GM12878 (cell line): Measurements from ENCODE around the gene STAMBPL1. TPM values are rescaled to one million over a fixed set of nuclear protein-coding genes. Genes with fewer than 3 reads are reported as not detected.

Source experiments
- ATAC-seq: fragments of 200-7000 bp; cut with Tn5 transposase; 3 replicates; pipeline ENCODE4 v1.9.1; 2020; ENCODE audit warnings: mild to moderate bottlenecking, moderate library complexity
- BruUV-seq: library from RNA; stranded (reverse); fragments of 400-500 nt; replicated peaks from 2 replicates; lab custom pipeline; 2021; lab: Mats Ljungman, UMichigan
- CTCF ChIA-PET: fragments of 300-600 bp; sonication (Branson Sonifier 250); formaldehyde crosslinking; extraction: SDS; loops from one replicate; lab custom pipeline; 2021; ENCODE audit warnings: inconsistent platforms; lab: Yijun Ruan, JAX
- POLR2A ChIA-PET: fragments of 350-600 bp; formaldehyde crosslinking; extraction: SDS; loops from one replicate; lab custom pipeline; 2021; ENCODE audit warnings: inconsistent platforms; lab: Charles Lee
- RAD21 ChIA-PET: fragments of 300-600 bp; sonication (Branson Sonifier 250); formaldehyde crosslinking; loops from one replicate; lab custom pipeline; 2023; ENCODE audit warnings: antibody characterized with exemption; ENCODE audit not compliant: unreplicated experiment; lab: Charles Lee
- SMC1A ChIA-PET: fragments of 300-600 bp; sonication (Branson Sonifier 250); formaldehyde crosslinking; loops from one replicate; lab custom pipeline; 2023; ENCODE audit not compliant: unreplicated experiment, uncharacterized antibody; lab: Charles Lee
- DNase-seq: peaks from one replicate; pipeline ENCODE4 v3.0.0-alpha.2; 2011; ENCODE audit warnings: low read depth, low spot score
- FAIRE-seq: peaks from 3 replicates; lab custom pipeline; 2011; peaks lifted over from hg19 to GRCh38; lab: Jason Lieb, UNC
- H2AFZ ChIP-seq: 2 replicates; pipeline ENCODE4 v1.6.0; 2011; ENCODE audit warnings: low read depth, low read length, control low read depth; ENCODE audit not compliant: control insufficient read depth
- H3K27ac ChIP-seq: 2 replicates; pipeline ENCODE4 v1.5.1; 2011; ENCODE audit warnings: control low read depth; ENCODE audit not compliant: control insufficient read depth, insufficient read depth
- H3K27me3 ChIP-seq, 2 experiments: replicated peaks in 1 of 2; 2 replicates each; pipeline versions ENCODE4 v1.6.0 to v1.6.1; 2011; ENCODE audit warnings: low read length in 1 of 2; ENCODE audit not compliant: control insufficient read depth in 2 of 2, insufficient read depth in 2 of 2
- H3K36me3 ChIP-seq, 2 experiments: 2 replicates each; pipeline ENCODE4 v1.5.1; 2011; ENCODE audit warnings: low read length in 1 of 2; ENCODE audit not compliant: control insufficient read depth in 2 of 2, insufficient read depth in 2 of 2
- H3K4me1 ChIP-seq: 2 replicates; pipeline ENCODE4 v1.6.1; 2011; ENCODE audit warnings: mild to moderate bottlenecking, low read length, moderate library complexity, mixed read lengths; ENCODE audit not compliant: control insufficient read depth, insufficient read depth
- H3K4me2 ChIP-seq: 2 replicates; pipeline ENCODE4 v1.6.0; 2011; ENCODE audit warnings: control low read depth; ENCODE audit not compliant: control insufficient read depth, insufficient read depth
- H3K4me3 ChIP-seq: fragments of 200-600 bp; sonication (generic); 2 replicates; pipeline ENCODE4 v1.5.1; 2016
- H3K79me2 ChIP-seq: 2 replicates; pipeline ENCODE4 v1.6.0; 2011; ENCODE audit warnings: low read length; ENCODE audit not compliant: control insufficient read depth, insufficient read depth
- H3K9ac ChIP-seq: 2 replicates; pipeline ENCODE4 v1.8.0; 2011; ENCODE audit warnings: low read length, control low read depth, mixed read lengths; ENCODE audit not compliant: control insufficient read depth, insufficient read depth
- H3K9me3 ChIP-seq: replicated peaks from 3 replicates; pipeline ENCODE4 v1.5.1; 2011; ENCODE audit warnings: mild to moderate bottlenecking, low read length; ENCODE audit not compliant: control insufficient read depth, insufficient read depth
- H4K20me1 ChIP-seq: 2 replicates; pipeline ENCODE4 v1.6.0; 2011; ENCODE audit not compliant: control insufficient read depth, insufficient read depth
- ATF3 ChIP-seq: IDR thresholded peaks from 2 replicates; pipeline ENCODE4 v1.6.1; 2011; ENCODE audit warnings: low read depth, mild to moderate bottlenecking, low read length, moderate library complexity, borderline replicate concordance; ENCODE audit errors: extremely low read depth
- CTCF ChIP-seq, 3 experiments: IDR thresholded peaks in 2 of 3; conservative IDR thresholded peaks in 1 of 3; 2 replicates each; pipeline ENCODE4 v1.5.1; 2011; ENCODE audit warnings: low read depth in 3 of 3, low read length in 3 of 3, mild to moderate bottlenecking in 3 of 3, control low read depth in 2 of 3, moderate library complexity in 2 of 3, inconsistent platforms in 1 of 3, mixed read lengths in 1 of 3; ENCODE audit not compliant: control insufficient read depth in 2 of 3, insufficient read depth in 1 of 3; ENCODE audit errors: extremely low read depth in 1 of 3
- E2F4 ChIP-seq: IDR thresholded peaks from 2 replicates; pipeline ENCODE4 v1.6.1; 2012; ENCODE audit warnings: low read depth, low read length, improper control_type of control experiment
- JUND ChIP-seq: IDR thresholded peaks from 2 replicates; pipeline ENCODE4 v1.6.1; 2012; ENCODE audit warnings: low read depth, mild to moderate bottlenecking, low read length, improper control_type of control experiment, moderate library complexity
- NFXL1 ChIP-seq: fragments of 450-650 bp; IDR thresholded peaks from 2 replicates; pipeline ENCODE4 v1.6.1; 2017; ENCODE audit warnings: antibody characterized with exemption, mild to moderate bottlenecking, borderline replicate concordance
- NRF1 ChIP-seq: conservative IDR thresholded peaks from 2 replicates; pipeline ENCODE4 v1.6.1; 2011; ENCODE audit warnings: mild to moderate bottlenecking, low read depth, low read length, improper control_type of control experiment
- RAD21 ChIP-seq: IDR thresholded peaks from 2 replicates; pipeline ENCODE4 v1.6.1; 2011; ENCODE audit warnings: mild to moderate bottlenecking, low read depth, low read length, moderate library complexity; ENCODE audit not compliant: insufficient read depth
- RUNX3 ChIP-seq: IDR thresholded peaks from 2 replicates; pipeline ENCODE4 v1.6.1; 2012; ENCODE audit warnings: low read length, inconsistent platforms
- SMC3 ChIP-seq: IDR thresholded peaks from 2 replicates; pipeline ENCODE4 v1.6.1; 2011; ENCODE audit warnings: low read length, improper control_type of control experiment, borderline replicate concordance
- STAT1 ChIP-seq: fragments of 450-650 bp; conservative IDR thresholded peaks from 2 replicates; pipeline ENCODE4 v1.6.1; 2014; ENCODE audit warnings: antibody characterized with exemption, mild to moderate bottlenecking
- ZNF592 ChIP-seq: fragments of 450-650 bp; IDR thresholded peaks from 2 replicates; pipeline ENCODE4 v1.6.1; 2017; ENCODE audit warnings: mild to moderate bottlenecking, moderate library complexity
- WGBS: methylation state at CpG from one replicate; pipeline ENCODE4 v1.1.6; 2016; ENCODE audit warnings: low lambda C conversion rate; ENCODE audit not compliant: insufficient replicate concordance, insufficient coverage; ENCODE audit errors: missing lambda C conversion rate; 5-methylcytosine and 5-hydroxymethylcytosine counted together
- in situ Hi-C: fragments of 300-500 bp; cut with MboI; formaldehyde crosslinking; loops from 9 replicates; pipeline ENCODE4 v1.14.3; 2018; ENCODE audit warnings: mixed read lengths
- intact Hi-C: fragments of 100-400 bp; cut with micrococcal nuclease; formaldehyde crosslinking; loops from one replicate; pipeline ENCODE4 v1.14.2; 2022; ENCODE audit not compliant: unreplicated experiment
- polyA plus RNA-seq, 11 experiments: library from polyadenylated mRNA; depleted of rRNA in 4 of 11; unstranded in 6 of 11; stranded (reverse) in 5 of 11; fragments of >200 nt; fragmentation: Nextera tagmentation in 4 of 11; fragmentation: Illumina TruSeq in 1 of 11; extraction: Ambion mirVana in 4 of 11; extraction: Trizol in 1 of 11; gene quantifications; 1 replicate in 1 of 11; 2 replicates in 10 of 11; pipeline versions ENCODE4 v1.2.1 to v1.2.3, GENCODE V29; 2011 to 2016; ENCODE audit warnings: inconsistent platforms in 2 of 11, missing spikeins in 2 of 11, low read depth in 1 of 11
- total RNA-seq, 4 experiments: library from RNA; depleted of rRNA in 3 of 4; stranded (reverse); fragments of >200 nt in 3 of 4; fragmentation: Illumina TruSeq in 1 of 4; extraction: Trizol in 1 of 4; gene quantifications; 2 replicates each; pipeline versions ENCODE4 v1.2.1 to v1.2.3, GENCODE V29; 2013 to 2021

The STAMBPL1 gene
- total and polyA plus RNA-seq, 10 of the 15 experiments (the other 5 are each of a cell fraction or from before 2014, with no cell fraction given): 7.5 to 44.1 (median 25.4) TPM

GRCh38 chr10:88861036-88861435 lies 19.0 kb upstream of the STAMBPL1 start (continued):
- TF ChIP-seq ZNF592 (no peak), RUNX3 (no peak), ATF3 (no peak), NRF1 (no peak), JUND (no peak), STAT1 (no peak)

- FAIRE-seq (no peak), ATAC-seq (peak; percentile 63; the same call in 2 of the 3 replicates), DNase-seq (no peak)
- CTCF ChIA-PET: interaction anchor here (0.6 to 11.9 kb wide), 13 partner anchors 12 to 299 kb away, joined by 3 to 160 read pairs (median 4); no protein-coding TSS in a partner anchor
- Histone ChIP-seq H4K20me1 (no peaks in the 10 kb centered on the region), H2AFZ (no peak overlapping the region), H3K9ac (no peak overlapping the region), H3K4me2 (no peak overlapping the region), H3K27ac (no peak overlapping the region), H3K79me2 (no peaks in the 10 kb centered on the region), H3K4me3 (no peak overlapping the region), H3K4me1 (no peaks in the 10 kb centered on the region), H3K36me3 (no peaks in the 10 kb centered on the region), H3K27me3 (no peaks in the 10 kb centered on the region), H3K9me3 (no peaks in the 10 kb centered on the region)
- 57% methylated on average over 4 of the region's 4 CpGs for WGBS
- SMC1A ChIA-PET: interaction anchor here (0.8 to 7.2 kb wide), 6 partner anchors 9 to 137 kb away, joined by 3 to 82 read pairs (median 5); no protein-coding TSS in a partner anchor
- no TSS peak for BruUV-seq
- POLR2A ChIA-PET: interaction anchor here (0.5 to 1.1 kb wide), 2 partner anchors 29 to 175 kb away, joined by 3 read pairs; no protein-coding TSS in a partner anchor
- intact Hi-C loops (loop anchor here (1.0 kb wide), 1 partner anchor 30 kb away; no protein-coding TSS in a partner anchor), in situ Hi-C loops (no loop called here)
- RAD21 ChIA-PET: interaction anchor here (1.0 to 2.3 kb wide), 4 partner anchors 22 to 67 kb away, joined by 3 to 18 read pairs (median 8); no protein-coding TSS in a partner anchor
- TF ChIP-seq RAD21: peak; percentile 55; the same call in 1 of the 2 replicates
- no peak for TF ChIP-seq E2F4
- no peak for TF ChIP-seq NFXL1
- TF ChIP-seq CTCF (IDR thresholded peaks at IDR 0.05 in 2 of 3, conservative IDR thresholded peaks at IDR 0.05 in 1 of 3; ENCODE audit: control insufficient read depth in 2 of 3, extremely low read depth in 1 of 3, insufficient read depth in 1 of 3, low read depth in 3 of 3, low read length in 3 of 3): peak in 2 of 3 experiments; percentile 24 to 38; a peak in 3 of 6 replicates
- peak; percentile 63 for TF ChIP-seq SMC3
These were observed 14.7 kb upstream of the STAMBPL1 start for GRCh38 chr10:88865281-88865876.
